Activated naive CD8-positive, alpha-beta T cell (primary cell): ENCODE measurements around the gene TMEM132D.

Source experiments
- H3K27ac Mint-ChIP-seq: one replicate; pipeline ENCODE4 v1.8.0; 2021; ENCODE audit warnings: mixed read lengths
- H3K27me3 Mint-ChIP-seq: one replicate; pipeline ENCODE4 v1.8.0; 2021; ENCODE audit warnings: mixed read lengths
- H3K36me3 Mint-ChIP-seq: one replicate; pipeline ENCODE4 v1.8.0; 2021; ENCODE audit warnings: mixed read lengths
- H3K4me1 Mint-ChIP-seq: one replicate; pipeline ENCODE4 v1.8.0; 2021; ENCODE audit warnings: low read depth, mixed read lengths
- H3K4me3 Mint-ChIP-seq: one replicate; pipeline ENCODE4 v1.8.0; 2021; ENCODE audit warnings: mild to moderate bottlenecking, mixed read lengths
- H3K9me3 Mint-ChIP-seq: one replicate; pipeline ENCODE4 v1.8.0; 2021; ENCODE audit warnings: low read depth, mixed read lengths

The TMEM132D gene

DNA sequence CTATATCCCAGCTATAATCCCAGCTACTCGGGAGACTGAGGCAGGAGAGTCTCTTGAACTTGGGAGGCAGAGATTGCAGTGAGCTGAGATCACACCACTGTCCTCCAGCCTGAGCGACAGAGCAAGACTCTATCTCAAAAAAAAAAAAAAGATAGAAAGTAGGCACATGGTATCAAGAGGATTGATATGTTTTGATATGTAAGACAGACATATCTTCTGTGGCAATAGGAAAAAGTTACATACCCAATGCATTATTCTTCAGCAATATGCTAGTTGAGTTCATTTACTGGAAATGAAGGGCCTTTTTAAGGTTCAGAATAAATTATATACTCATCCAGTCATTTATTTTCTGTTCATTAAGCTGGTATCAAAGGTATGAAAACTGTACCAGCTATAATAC, 657.2 kb downstream of the TMEM132D start:
- Mint-ChIP-seq H3K9me3 (peaks cover 4% of the 10 kb centered on the region), H3K4me1 (no peaks in the 10 kb centered on the region), H3K4me3 (no peak overlapping the region), H3K27me3 (no peaks in the 10 kb centered on the region), H3K27ac (no peak overlapping the region), H3K36me3 (no peaks in the 10 kb centered on the region)

GRCh38 chr12:129245769-129246168, 658.1 kb downstream of the TMEM132D start:
- H3K4me1 Mint-ChIP-seq: no peaks in the 10 kb centered on the region
- no peaks in the 10 kb centered on the region for H3K36me3 Mint-ChIP-seq
- peaks cover 4% of the 10 kb centered on the region for H3K9me3 Mint-ChIP-seq

DNA sequence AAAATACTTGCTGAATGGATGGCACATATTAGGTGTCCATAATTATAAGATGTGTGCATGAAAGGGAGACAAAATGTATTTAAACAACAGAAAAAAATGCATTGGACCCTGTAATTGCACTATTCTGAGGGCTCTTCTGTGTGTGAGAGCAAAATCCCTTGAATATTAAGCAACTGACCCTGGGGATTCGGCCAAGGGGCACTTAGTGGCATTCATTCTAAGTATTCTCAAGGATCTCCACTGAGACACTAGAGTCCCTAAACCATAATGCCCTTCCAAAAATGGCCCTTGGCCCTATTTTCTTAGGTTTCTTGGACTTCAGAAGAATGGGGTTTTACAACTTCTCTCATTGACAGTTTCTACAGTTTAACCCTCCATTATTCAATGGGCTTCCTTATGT, 662.0 kb downstream of the TMEM132D start:
- H3K4me1 Mint-ChIP-seq: no peaks in the 10 kb centered on the region
- no peaks in the 10 kb centered on the region for H3K27me3 Mint-ChIP-seq
- H3K36me3 Mint-ChIP-seq: no peaks in the 10 kb centered on the region
- no peak overlapping the region for H3K27ac Mint-ChIP-seq
- peaks cover 12% of the 10 kb centered on the region for H3K9me3 Mint-ChIP-seq
- H3K4me3 Mint-ChIP-seq: no peak overlapping the region

More at GRCh38 chr12:129245769-129246168, 658.1 kb downstream of the TMEM132D start:
- no peak overlapping the region for H3K27ac Mint-ChIP-seq
- no peak overlapping the region for H3K4me3 Mint-ChIP-seq
- no peaks in the 10 kb centered on the region for H3K27me3 Mint-ChIP-seq

DNA sequence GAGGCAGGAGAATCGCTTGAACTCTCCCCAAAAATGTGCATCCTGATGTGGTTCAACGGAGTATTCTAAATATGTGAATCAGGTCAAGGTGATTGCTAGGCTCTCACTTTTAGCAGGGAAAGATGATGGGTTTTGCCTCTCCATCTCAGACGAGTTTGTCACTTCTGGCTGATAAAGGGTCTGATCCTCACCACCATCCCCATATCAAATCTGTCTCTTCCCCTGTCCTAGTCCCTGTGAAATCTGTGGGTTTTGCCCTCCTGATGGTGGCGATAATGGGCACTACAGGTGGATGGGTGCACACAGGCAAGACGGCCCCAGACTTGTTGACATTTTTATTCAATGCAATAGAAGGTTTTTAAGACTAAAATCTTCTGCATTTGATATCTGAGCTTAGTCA, 665.9 kb downstream of the TMEM132D start:
- Mint-ChIP-seq H3K4me3 (no peak overlapping the region), H3K27me3 (peaks cover 1% of the 10 kb centered on the region), H3K36me3 (no peaks in the 10 kb centered on the region), H3K4me1 (no peaks in the 10 kb centered on the region), H3K27ac (no peak overlapping the region), H3K9me3 (peaks cover 15% of the 10 kb centered on the region)

GRCh38 chr12:129234209-129234608, 669.6 kb downstream of the TMEM132D start:
- H3K36me3 Mint-ChIP-seq: no peaks in the 10 kb centered on the region
- H3K4me1 Mint-ChIP-seq: no peaks in the 10 kb centered on the region
- peaks cover 11% of the 10 kb centered on the region for H3K9me3 Mint-ChIP-seq
- H3K27me3 Mint-ChIP-seq: peaks cover 1% of the 10 kb centered on the region
- no peak overlapping the region for H3K27ac Mint-ChIP-seq
- no peak overlapping the region for H3K4me3 Mint-ChIP-seq

DNA sequence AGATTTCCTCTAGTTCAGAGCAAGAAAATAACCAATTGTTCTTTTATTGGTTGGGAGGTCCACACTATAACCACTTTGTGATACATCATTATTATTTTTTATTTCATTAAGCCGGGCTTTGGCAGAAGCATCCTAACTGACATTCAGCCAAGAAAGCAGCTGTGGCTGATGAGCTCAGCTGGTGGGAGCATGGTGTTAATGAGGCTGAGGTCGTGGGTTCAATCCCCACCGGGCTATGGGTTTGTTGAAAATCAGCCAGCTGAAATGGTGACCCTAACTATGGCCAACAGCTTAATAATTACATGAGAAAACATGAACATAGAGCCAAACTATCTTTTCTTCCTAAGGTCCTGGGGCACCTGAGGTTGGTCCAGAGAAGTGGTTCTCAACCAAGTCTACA, 672.3 kb downstream of the TMEM132D start:
- Mint-ChIP-seq H3K36me3 (no peaks in the 10 kb centered on the region), H3K9me3 (no peaks in the 10 kb centered on the region), H3K4me1 (no peaks in the 10 kb centered on the region), H3K27ac (no peak overlapping the region), H3K27me3 (no peaks in the 10 kb centered on the region), H3K4me3 (no peak overlapping the region)

GRCh38 chr12:129230995-129231394, 672.8 kb downstream of the TMEM132D start:
- no peaks in the 10 kb centered on the region for H3K4me1 Mint-ChIP-seq
- H3K4me3 Mint-ChIP-seq: no peak overlapping the region
- H3K27me3 Mint-ChIP-seq: no peaks in the 10 kb centered on the region
- no peaks in the 10 kb centered on the region for H3K36me3 Mint-ChIP-seq
- H3K9me3 Mint-ChIP-seq: no peaks in the 10 kb centered on the region
- H3K27ac Mint-ChIP-seq: no peak overlapping the region

DNA sequence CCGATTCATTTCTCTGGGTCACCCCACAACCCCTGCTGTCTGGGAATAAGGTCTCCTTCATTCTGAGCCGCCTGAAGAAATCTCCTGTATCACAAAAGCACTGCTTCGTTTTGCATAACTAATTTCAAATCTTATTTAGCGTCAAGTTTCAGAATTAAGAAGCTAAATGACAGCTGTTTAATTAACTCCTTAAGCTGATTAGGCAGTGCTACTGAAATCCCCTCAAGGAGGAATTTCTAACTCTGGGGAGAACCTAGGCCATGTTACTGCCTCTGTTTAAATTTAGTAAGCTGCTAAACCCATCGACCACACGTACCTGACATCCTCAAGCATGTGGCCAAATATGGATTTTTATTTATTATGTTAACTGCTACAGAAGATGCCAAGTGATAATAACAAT, 677.0 kb downstream of the TMEM132D start:
- Mint-ChIP-seq H3K27me3 (peaks cover 1% of the 10 kb centered on the region), H3K36me3 (no peaks in the 10 kb centered on the region), H3K27ac (no peak overlapping the region), H3K4me1 (no peaks in the 10 kb centered on the region), H3K4me3 (no peak overlapping the region), H3K9me3 (no peaks in the 10 kb centered on the region)

GRCh38 chr12:129226005-129226404, 677.8 kb downstream of the TMEM132D start:
- Mint-ChIP-seq H3K4me1 (no peaks in the 10 kb centered on the region), H3K27ac (no peak overlapping the region), H3K36me3 (no peaks in the 10 kb centered on the region), H3K27me3 (peaks cover 1% of the 10 kb centered on the region), H3K9me3 (no peaks in the 10 kb centered on the region), H3K4me3 (no peak overlapping the region)

- Mint-ChIP-seq H3K27ac (no peak overlapping the region), H3K4me1 (no peaks in the 10 kb centered on the region), H3K36me3 (no peaks in the 10 kb centered on the region), H3K4me3 (no peak overlapping the region), H3K9me3 (peaks cover 4% of the 10 kb centered on the region), H3K27me3 (no peaks in the 10 kb centered on the region)
Measured at GRCh38 chr12:129215556-129215955, 688.3 kb downstream of the TMEM132D start.

DNA sequence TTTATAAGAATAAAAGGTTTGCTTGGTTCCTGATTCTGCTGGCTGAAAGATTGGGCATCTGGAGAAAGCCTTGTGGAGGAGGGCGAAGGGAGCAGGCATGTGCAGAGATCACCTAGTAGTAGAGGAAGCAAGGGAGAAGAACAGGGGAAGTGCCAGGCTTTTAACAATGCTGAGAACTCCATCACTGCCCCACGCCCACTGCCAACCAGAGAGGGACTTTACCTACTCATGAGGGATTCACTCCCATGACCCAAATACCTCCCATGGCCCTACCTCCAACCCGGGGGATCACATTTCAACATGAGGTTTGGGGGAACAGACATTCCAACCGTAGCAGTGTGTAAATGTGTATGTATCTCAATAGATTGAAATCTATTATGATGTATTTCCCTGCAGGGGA, 690.3 kb downstream of the TMEM132D start:
- no peak overlapping the region for H3K27ac Mint-ChIP-seq
- H3K4me3 Mint-ChIP-seq: no peak overlapping the region
- peaks cover 4% of the 10 kb centered on the region for H3K9me3 Mint-ChIP-seq
- H3K4me1 Mint-ChIP-seq: no peaks in the 10 kb centered on the region
- H3K36me3 Mint-ChIP-seq: no peaks in the 10 kb centered on the region
- H3K27me3 Mint-ChIP-seq: no peaks in the 10 kb centered on the region

DNA sequence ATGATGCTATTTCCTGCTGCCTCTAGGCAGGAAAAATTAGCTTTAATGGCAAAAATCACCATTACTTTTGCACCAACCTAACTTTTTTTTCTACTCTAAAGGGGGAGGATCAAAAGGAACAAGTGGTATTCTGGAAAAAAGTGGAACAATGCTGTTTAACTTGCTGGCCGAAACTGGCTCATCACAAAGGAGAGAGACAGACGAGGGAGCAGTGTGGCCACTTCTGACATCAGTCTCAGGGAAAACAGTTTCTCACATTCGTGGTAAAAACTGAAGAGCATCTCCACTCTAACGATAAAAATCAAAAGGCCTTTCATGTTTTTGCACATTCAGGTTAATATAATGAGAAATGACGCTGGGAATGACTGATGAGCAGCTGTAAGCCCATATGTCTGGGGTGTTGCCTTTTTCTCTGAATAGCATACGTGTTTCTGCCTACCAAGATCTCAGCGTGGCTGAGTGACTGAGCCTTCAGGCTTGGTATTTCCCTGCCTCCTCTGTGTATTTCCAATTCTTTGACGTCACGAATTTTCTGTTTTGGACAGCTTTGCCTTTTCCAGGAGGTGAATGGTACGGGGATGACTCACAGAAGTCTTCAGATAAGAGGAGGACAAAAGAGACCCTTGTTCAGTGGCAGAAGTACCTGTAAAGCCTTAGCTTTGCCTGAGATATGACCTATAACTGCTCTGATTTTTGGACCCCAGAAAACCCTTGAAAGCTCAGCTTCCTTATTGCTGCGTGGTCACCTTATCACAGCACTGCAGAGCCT, 691.8 kb downstream of the TMEM132D start:
- Mint-ChIP-seq H3K27ac (no peak overlapping the region), H3K27me3 (no peaks in the 10 kb centered on the region), H3K9me3 (peaks cover 4% of the 10 kb centered on the region), H3K36me3 (no peaks in the 10 kb centered on the region), H3K4me1 (no peaks in the 10 kb centered on the region), H3K4me3 (no peak overlapping the region)

DNA sequence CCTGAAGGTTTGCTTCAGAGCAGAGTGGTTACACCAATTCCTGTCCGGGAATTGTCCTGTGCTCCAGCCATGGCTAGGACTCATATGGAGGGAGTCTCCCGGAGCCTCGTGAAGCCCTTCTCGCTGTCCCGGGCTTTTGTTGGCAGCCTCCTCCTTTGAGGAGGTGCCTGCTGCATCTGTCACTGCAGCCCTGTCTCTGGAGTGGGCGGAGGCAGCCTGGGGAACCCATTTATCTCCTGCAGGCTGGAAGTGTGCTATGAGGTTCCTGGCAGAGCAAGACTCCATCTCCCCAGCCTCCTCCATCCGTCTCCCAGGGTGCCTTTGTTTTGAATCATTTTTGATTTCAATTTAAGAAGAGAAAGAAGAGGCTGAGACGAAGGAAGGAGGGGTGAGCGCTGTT, 695.3 kb downstream of the TMEM132D start:
- Mint-ChIP-seq H3K36me3 (no peaks in the 10 kb centered on the region), H3K4me1 (no peaks in the 10 kb centered on the region), H3K4me3 (no peak overlapping the region), H3K9me3 (peaks cover 7% of the 10 kb centered on the region), H3K27me3 (no peaks in the 10 kb centered on the region), H3K27ac (no peak overlapping the region)

DNA sequence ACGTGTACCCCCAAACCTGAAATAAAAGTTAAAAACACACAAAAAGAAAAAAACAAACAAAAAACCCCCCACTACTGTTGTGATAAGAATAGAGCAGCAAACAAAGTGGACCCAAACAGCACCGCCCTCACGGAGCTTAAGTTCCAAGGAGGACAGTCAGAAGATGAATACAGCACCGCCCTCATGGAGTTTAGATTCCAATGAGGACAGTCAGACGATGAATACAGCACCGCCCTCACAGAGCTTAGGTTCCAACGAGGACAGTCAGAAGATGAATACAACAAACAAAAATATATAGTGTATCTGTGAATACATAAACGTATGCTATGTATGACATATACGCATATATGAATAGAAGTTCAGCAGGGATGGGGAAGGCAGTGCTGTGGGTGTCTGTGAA, 696.7 kb downstream of the TMEM132D start:
- Mint-ChIP-seq H3K36me3 (no peaks in the 10 kb centered on the region), H3K4me3 (no peak overlapping the region), H3K27ac (no peak overlapping the region), H3K27me3 (no peaks in the 10 kb centered on the region), H3K9me3 (peaks cover 4% of the 10 kb centered on the region), H3K4me1 (no peaks in the 10 kb centered on the region)

GRCh38 chr12:129203456-129203855, 700.4 kb downstream of the TMEM132D start:
- H3K4me1 Mint-ChIP-seq: no peaks in the 10 kb centered on the region
- H3K27ac Mint-ChIP-seq: no peak overlapping the region
- peaks cover 4% of the 10 kb centered on the region for H3K9me3 Mint-ChIP-seq
- no peak overlapping the region for H3K4me3 Mint-ChIP-seq
- no peaks in the 10 kb centered on the region for H3K36me3 Mint-ChIP-seq
- H3K27me3 Mint-ChIP-seq: no peaks in the 10 kb centered on the region

DNA sequence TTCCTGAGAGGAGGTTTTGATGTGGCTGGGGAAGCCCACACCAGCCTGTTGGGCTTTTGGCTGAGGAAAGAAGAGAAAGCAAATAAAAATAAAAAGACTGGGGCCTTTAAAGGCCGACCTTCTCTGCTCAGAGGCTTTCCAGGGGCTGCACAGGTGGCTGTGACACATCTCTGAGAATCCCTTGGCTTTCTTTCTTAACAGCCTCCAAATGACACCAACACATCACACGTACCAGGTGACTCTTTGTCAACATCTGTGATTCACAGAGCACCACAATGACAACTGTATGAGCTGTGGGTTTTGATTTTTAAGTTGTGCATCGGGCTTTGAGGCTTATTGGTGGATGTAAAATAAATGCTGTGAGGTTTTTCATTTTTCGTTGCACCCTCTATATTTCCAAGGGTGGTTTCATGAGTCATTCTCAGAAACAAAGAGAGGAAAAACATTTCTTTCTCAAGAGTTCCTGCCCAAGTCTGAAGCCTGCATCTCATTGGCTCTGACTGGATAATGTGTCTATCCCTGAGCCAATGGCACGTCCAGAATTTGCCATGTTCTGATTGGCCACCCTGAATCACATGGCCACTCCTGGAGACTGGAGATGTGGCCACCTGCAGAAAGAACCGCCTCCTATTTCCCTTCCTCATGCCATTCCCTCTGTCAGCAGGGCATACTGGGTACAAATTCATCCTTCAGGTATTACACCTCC, 701.6 kb downstream of the TMEM132D start:
- no peaks in the 10 kb centered on the region for H3K4me1 Mint-ChIP-seq
- no peaks in the 10 kb centered on the region for H3K27me3 Mint-ChIP-seq
- no peak overlapping the region for H3K4me3 Mint-ChIP-seq
- H3K27ac Mint-ChIP-seq: no peak overlapping the region
- no peaks in the 10 kb centered on the region for H3K36me3 Mint-ChIP-seq
- H3K9me3 Mint-ChIP-seq: peaks cover 7% of the 10 kb centered on the region
